Measurements from ENCODE around the gene PCDHA2.
"Not testable (repeated sequence)": the region's sequence is repeated elsewhere in the genome, so short reads cannot be mapped to it uniquely, and the experiment has no call there.

PCDHA2 gene

GRCh38 chr5:140785905-140786686 is 8.6 kb upstream of the PCDHA2 start, which contains the start of gene PCDHA1:
Gene PCDHA1, plus strand, starts transcription at chr5:140786140.
- TF ChIP-seq CTCF (IDR thresholded peaks at IDR 0.05): no peak
- Histone ChIP-seq H3K9me3 (peaks cover 56% of the 10 kb centered on the region), H3K4me1 (ENCODE audit: control insufficient read depth in 1 of 2, insufficient read depth in 1 of 2, low read depth in 1 of 2, low read length in 1 of 2) (peaks cover 0 to 3% of the 10 kb centered on the region in 2 experiments)

GRCh38 chr5:140787422-140787821 is 7.2 kb upstream of the PCDHA2 start:
- not testable (repeated sequence) for H3K27ac ChIP-seq; H3K4me3 ChIP-seq (ENCODE audit: low read depth in 1 of 2, low read length in 1 of 2); H3K36me3 ChIP-seq; H3K4me1 ChIP-seq (ENCODE audit: control insufficient read depth in 1 of 2, insufficient read depth in 1 of 2, low read depth in 1 of 2, low read length in 1 of 2)
- Histone ChIP-seq H3K9me3 (peaks cover 69% of the 10 kb centered on the region), H3K27me3 (peaks cover 38% of the 10 kb centered on the region)

More at GRCh38 chr5:140785905-140786686, 8.6 kb upstream of the PCDHA2 start, which contains the start of gene PCDHA1:
- Histone ChIP-seq H3K27me3 (peaks cover 38% of the 10 kb centered on the region), H3K27ac (no peak within 1 kb of the TSS), H3K4me3 (ENCODE audit: low read depth in 1 of 2, low read length in 1 of 2) (no peak within 1 kb of the TSS), H3K36me3 (no peaks in the 10 kb centered on the region)

GRCh38 chr5:140787849-140788504 is 6.7 kb upstream of the PCDHA2 start:
- H3K27me3 ChIP-seq: peaks cover 38% of the 10 kb centered on the region
- peaks cover 73% of the 10 kb centered on the region for H3K9me3 ChIP-seq

DNA sequence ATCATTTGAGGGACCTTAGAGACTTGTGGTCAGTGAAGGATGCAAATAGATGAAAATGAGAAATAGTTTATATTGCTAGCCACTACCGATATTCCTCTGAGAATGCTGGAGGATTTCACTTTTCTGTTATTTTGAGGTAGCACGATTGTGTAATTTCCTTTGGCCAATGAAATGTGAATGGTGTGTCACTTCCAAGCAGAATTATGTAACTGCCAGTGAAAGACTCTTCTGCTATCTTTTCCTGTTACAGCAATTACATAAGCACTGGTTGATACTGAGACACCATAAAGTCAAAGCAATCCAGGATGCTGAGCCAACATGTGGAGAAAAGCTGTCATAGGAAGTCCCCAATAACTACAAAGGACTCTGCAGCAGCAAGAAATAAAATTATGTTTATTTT is 3.6 kb upstream of the PCDHA2 start:
- H3K4me3 ChIP-seq (ENCODE audit: low read depth in 1 of 2, low read length in 1 of 2): no peak overlapping the region
- H3K27ac ChIP-seq: no peak overlapping the region
- H3K4me1 ChIP-seq (ENCODE audit: control insufficient read depth in 1 of 2, insufficient read depth in 1 of 2, low read depth in 1 of 2, low read length in 1 of 2): peaks cover 0 to 7% of the 10 kb centered on the region in 2 experiments
- peaks cover 55% of the 10 kb centered on the region for H3K27me3 ChIP-seq
- no peak for TF ChIP-seq CTCF (IDR thresholded peaks at IDR 0.05)
- H3K9me3 ChIP-seq: peaks cover 74% of the 10 kb centered on the region
- H3K36me3 ChIP-seq: no peaks in the 10 kb centered on the region

More at GRCh38 chr5:140787849-140788504, 6.7 kb upstream of the PCDHA2 start:
- H3K36me3 ChIP-seq; H3K27ac ChIP-seq; H3K4me3 ChIP-seq (ENCODE audit: low read depth in 1 of 2, low read length in 1 of 2); H3K4me1 ChIP-seq (ENCODE audit: control insufficient read depth in 1 of 2, insufficient read depth in 1 of 2, low read depth in 1 of 2, low read length in 1 of 2): not testable (repeated sequence)

- Histone ChIP-seq H3K9me3 (peaks cover 58% of the 10 kb centered on the region), H3K27me3 (peaks cover 26% of the 10 kb centered on the region), H3K36me3 (no peaks in the 10 kb centered on the region), H3K4me3 (ENCODE audit: low read depth in 1 of 2, low read length in 1 of 2) (no peak overlapping the region), H3K4me1 (ENCODE audit: control insufficient read depth in 1 of 2, insufficient read depth in 1 of 2, low read depth in 1 of 2, low read length in 1 of 2) (peaks cover 0 to 7% of the 10 kb centered on the region in 2 experiments), H3K27ac (no peak overlapping the region)
- TF ChIP-seq CTCF (IDR thresholded peaks at IDR 0.05): no peak
Measured at GRCh38 chr5:140795259-140795641, 598 bp downstream of the PCDHA2 start.

- Histone ChIP-seq H3K27me3 (peaks cover 35% of the 10 kb centered on the region), H3K9me3 (peaks cover 53% of the 10 kb centered on the region)
- not testable (repeated sequence) for H3K36me3 ChIP-seq; H3K27ac ChIP-seq; H3K4me1 ChIP-seq (ENCODE audit: control insufficient read depth in 1 of 2, insufficient read depth in 1 of 2, low read depth in 1 of 2, low read length in 1 of 2); H3K4me3 ChIP-seq (ENCODE audit: low read depth in 1 of 2, low read length in 1 of 2)
Measured at GRCh38 chr5:140796072-140796717, 1.5 kb downstream of the PCDHA2 start.
